Adrenal gland (tissue), 5 donors: ENCODE data around the gene PDE4DIP.
"Not testable (repeated sequence)": the region's sequence is repeated elsewhere in the genome, so short reads cannot be mapped to it uniquely, and the experiment has no call there.

Experiments used
- CTCF ChIP-seq, 6 experiments: fragments of 450-650 bp in 4 of 6; fragments of 200-600 bp in 2 of 6; sonication (generic) in 1 of 6; IDR thresholded peaks; 1 replicate in 5 of 6; 2 replicates in 1 of 6; pipeline versions ENCODE4 v1.5.1 to v1.8.0; 2016 to 2021; ENCODE audit warnings: antibody characterized with exemption in 6 of 6, mild to moderate bottlenecking in 2 of 6, moderate library complexity in 1 of 6
- POLR2A ChIP-seq, 2 donors: fragments of 450-650 bp; IDR thresholded peaks; one replicate each; pipeline ENCODE4 v1.6.1; 2017; ENCODE audit warnings: antibody characterized with exemption in 2 of 2, mild to moderate bottlenecking in 2 of 2, moderate library complexity in 1 of 2
- donor health status: DM: no; HTN: no; CAD: no.

DNA sequence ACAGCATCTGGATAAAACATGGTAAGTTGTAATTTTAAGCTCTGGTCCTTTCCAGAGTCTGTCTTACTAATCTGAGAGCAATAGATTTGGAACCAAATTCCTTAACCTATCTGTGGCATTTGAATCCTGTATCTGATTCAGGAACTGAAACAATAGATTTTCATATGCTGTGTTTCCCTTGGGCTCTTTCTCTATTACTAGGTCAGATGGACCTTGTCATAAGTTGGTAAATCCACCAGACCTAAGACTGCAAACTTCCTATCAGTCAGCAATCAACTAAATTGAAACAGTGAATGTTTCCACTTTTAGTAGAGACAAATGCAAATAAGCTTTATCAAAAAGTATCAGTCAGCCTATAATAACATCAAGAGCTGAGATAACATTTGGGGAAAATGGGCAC is 85.0 kb downstream of the PDE4DIP start:
- TF ChIP-seq CTCF, POLR2A (IDR thresholded peaks at IDR 0.05): not testable (repeated sequence)
